Right cardiac atrium (tissue), 5 donors: ENCODE results near the gene NEBL. TPM values are rescaled to one million over a fixed set of nuclear protein-coding genes. Genes with fewer than 3 reads are reported as not detected.

ENCODE experiments used
- ATAC-seq, 2 donors: fragments of 200-7000 bp; cut with Tn5 transposase; one replicate each; pipeline versions ENCODE4 v1.8.0 to v1.9.1; 2020; ENCODE audit warnings: moderate library complexity in 2 of 2, mild to moderate bottlenecking in 1 of 2
- DNase-seq, 3 donors: peaks; one replicate each; pipeline ENCODE4 v3.0.0-alpha.2; 2020
- H3K27ac ChIP-seq: one replicate; pipeline ENCODE4 v1.5.1; 2013; ENCODE audit warnings: mild to moderate bottlenecking, low read length, control low read depth, moderate library complexity
- H3K27me3 ChIP-seq: one replicate; pipeline ENCODE4 v1.6.1; 2013; ENCODE audit not compliant: control insufficient read depth, insufficient read depth
- H3K4me1 ChIP-seq: one replicate; pipeline ENCODE4 v1.6.1; 2013; ENCODE audit warnings: low read length; ENCODE audit not compliant: control insufficient read depth, insufficient read depth
- H3K4me3 ChIP-seq: one replicate; pipeline ENCODE4 v1.5.1; 2013; ENCODE audit warnings: low read length, control low read depth
- H3K9me3 ChIP-seq: one replicate; pipeline ENCODE4 v1.6.1; 2013; ENCODE audit warnings: low read length; ENCODE audit not compliant: control insufficient read depth
- WGBS: extraction: QIAGEN DNeasy Blood & Tissue Kit; methylation state at CpG from one replicate; pipeline ENCODE4 v1.1.7; 2013; 5-methylcytosine and 5-hydroxymethylcytosine counted together
- intact Hi-C, 4 donors: fragments of 100-400 bp; cut with DNase I; formaldehyde crosslinking; loops; one replicate each; pipeline versions ENCODE4 v1.11.0 to v1.14.0; 2022 to 2023
- polyA plus RNA-seq: library from polyadenylated mRNA; stranded (reverse); fragments of 200-250 nt; gene quantifications from one replicate; pipeline ENCODE4 v1.2.3, GENCODE V29; 2013
- total RNA-seq, 4 donors: library from RNA; stranded (reverse); fragmentation: NEBNext Ultra II Directional; extraction: Animal tissue kit (Norgen Biotek cat#: 25700); gene quantifications; one replicate each; pipeline ENCODE4 v1.2.1, GENCODE V29; 2021
- donor health status: healthy with polysubstance abuse.
- donor health status: DM: no; HTN: yes; CAD: no.
- donor health status: DM: no; HTN: no; CAD: no.
- donor health status: DM: no; HTN: yes; CAD: no; lungs with severe emphysema.
- donor health status: DM: yes; HTN: yes; CAD: no.

Gene NEBL
- total and polyA plus RNA-seq, 5 donors, result 257 to 628 (median 488) TPM

DNA sequence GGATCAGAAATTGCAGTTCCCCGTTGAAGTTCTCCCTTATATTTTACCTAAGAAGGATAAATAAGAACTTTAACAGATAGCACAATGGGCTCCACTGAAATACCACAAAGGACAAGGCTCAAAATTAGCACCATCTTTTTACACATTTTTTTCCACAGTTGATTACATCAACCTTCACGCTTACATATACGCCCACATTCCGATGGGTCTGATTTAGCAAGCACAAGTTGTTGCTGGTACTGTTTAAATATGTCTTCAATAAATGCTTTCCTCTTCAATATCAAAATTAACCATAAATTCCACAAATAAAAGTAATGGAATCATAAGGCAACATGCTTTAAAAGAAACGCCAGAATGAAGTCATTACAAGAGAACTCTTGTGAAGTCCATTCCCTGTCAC, 79.5 kb downstream of the NEBL start:
- intact Hi-C loops, result no loop called here
- DNase-seq, result no peak
- no peaks in the 10 kb centered on the region for H3K4me1 ChIP-seq
- no peak overlapping the region for H3K27ac ChIP-seq
- H3K27me3 ChIP-seq, result no peaks in the 10 kb centered on the region
- ATAC-seq, result no peak
- no peaks in the 10 kb centered on the region for H3K9me3 ChIP-seq
- no peak overlapping the region for H3K4me3 ChIP-seq
- 89% methylated on average over 5 of the region's 5 CpGs for WGBS

- no peak overlapping the region for H3K27ac ChIP-seq
- intact Hi-C loops, result no loop called here
- H3K4me1 ChIP-seq, result no peaks in the 10 kb centered on the region
- H3K4me3 ChIP-seq, result no peak overlapping the region
- no peaks in the 10 kb centered on the region for H3K9me3 ChIP-seq
- ATAC-seq (no peak), DNase-seq (no peak)
- H3K27me3 ChIP-seq, result no peaks in the 10 kb centered on the region
- 91% methylated on average over 3 of the region's 3 CpGs for WGBS
These were observed 80.0 kb downstream of the NEBL start for GRCh38 chr10:20817116-20817515.

DNA sequence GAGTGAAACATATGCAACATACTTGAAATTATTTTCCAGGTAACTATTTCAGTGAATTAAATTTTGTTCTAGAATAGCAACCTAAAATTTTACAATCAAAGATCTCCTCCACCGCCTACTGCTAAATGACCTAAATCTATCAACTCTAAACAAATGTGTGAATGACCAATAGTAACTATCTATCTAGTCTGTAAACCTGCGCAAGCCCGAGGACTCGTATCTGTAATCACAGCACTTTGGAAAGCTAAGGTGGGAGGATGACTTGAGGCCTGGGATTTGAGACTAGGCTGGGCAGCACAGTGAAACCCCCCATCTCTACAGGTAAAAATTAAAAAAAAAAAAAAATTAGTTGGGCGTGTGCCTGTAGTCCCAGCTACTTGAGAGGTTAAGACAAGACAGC, 83.0 kb downstream of the NEBL start:
- H3K9me3 ChIP-seq, result no peaks in the 10 kb centered on the region
- no peak overlapping the region for H3K4me3 ChIP-seq
- ATAC-seq (no peak), DNase-seq (no peak)
- intact Hi-C loops, result no loop called here
- no peak overlapping the region for H3K27ac ChIP-seq
- H3K4me1 ChIP-seq, result no peaks in the 10 kb centered on the region
- H3K27me3 ChIP-seq, result no peaks in the 10 kb centered on the region
- 90% methylated on average over 5 of the region's 5 CpGs for WGBS

- H3K4me3 ChIP-seq, result no peak overlapping the region
- no peak overlapping the region for H3K27ac ChIP-seq
- DNase-seq, result no peak
- no peaks in the 10 kb centered on the region for H3K27me3 ChIP-seq
- H3K9me3 ChIP-seq, result no peaks in the 10 kb centered on the region
- no peak for ATAC-seq
- whole genome bisulfite sequencing, result 52% methylated on average over 2 of the region's 2 CpGs
- intact Hi-C loops, result no loop called here
- peaks cover 1% of the 10 kb centered on the region for H3K4me1 ChIP-seq
These were observed 86.0 kb downstream of the NEBL start for GRCh38 chr10:20811131-20811530.

DNA sequence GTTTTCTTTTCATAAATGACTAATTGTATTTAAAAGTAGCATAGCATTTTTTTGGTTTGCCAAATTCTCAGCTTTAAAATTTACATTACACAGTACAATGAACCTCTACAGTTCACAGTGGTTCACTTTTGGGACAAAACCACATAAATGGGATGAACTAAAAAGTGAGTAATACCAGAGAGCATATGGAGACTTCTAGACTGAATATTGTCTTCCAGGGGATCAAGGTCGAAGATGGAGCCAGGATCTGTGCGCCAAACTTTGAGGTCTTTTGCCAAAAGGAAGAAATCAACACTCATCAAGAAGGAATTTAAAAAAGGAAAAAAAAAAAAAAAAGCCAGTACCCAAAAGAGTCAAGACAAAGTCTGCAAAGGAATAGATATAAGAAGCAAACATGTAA, 87.5 kb downstream of the NEBL start:
- WGBS, result 71% methylated on average over 2 of the region's 2 CpGs
- Histone ChIP-seq H3K9me3 (no peaks in the 10 kb centered on the region), H3K4me3 (no peak overlapping the region), H3K4me1 (peaks cover 1% of the 10 kb centered on the region), H3K27ac (no peak overlapping the region), H3K27me3 (no peaks in the 10 kb centered on the region)
- DNase-seq, result no peak
- intact Hi-C loops, result no loop called here
- ATAC-seq, result no peak

DNA sequence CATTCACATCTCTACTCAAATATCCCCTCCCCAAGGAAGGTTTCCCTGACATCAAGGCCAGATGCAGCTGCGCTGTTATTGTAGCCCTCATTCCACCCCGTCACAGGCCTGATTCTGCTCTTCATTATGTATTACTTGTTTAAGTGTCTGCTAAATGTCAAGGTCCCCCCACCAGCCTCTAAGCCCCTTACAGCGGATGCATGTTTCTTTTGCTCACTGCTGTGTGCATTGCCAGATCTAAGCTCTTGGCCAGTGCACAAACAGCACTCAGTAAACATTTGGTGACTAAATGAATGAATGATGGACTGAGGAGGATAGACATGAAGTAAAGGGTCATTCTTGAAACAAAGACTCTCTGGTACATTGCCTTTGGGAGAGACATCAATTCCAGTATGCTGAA, 90.6 kb downstream of the NEBL start:
- no peaks in the 10 kb centered on the region for H3K9me3 ChIP-seq
- DNase-seq (no peak), ATAC-seq (no peak)
- peaks cover 1% of the 10 kb centered on the region for H3K4me1 ChIP-seq
- intact Hi-C loops, result no loop called here
- no peak overlapping the region for H3K4me3 ChIP-seq
- H3K27ac ChIP-seq, result no peak overlapping the region
- no peaks in the 10 kb centered on the region for H3K27me3 ChIP-seq
- WGBS, result 88% methylated on average over 3 of the region's 3 CpGs

DNA sequence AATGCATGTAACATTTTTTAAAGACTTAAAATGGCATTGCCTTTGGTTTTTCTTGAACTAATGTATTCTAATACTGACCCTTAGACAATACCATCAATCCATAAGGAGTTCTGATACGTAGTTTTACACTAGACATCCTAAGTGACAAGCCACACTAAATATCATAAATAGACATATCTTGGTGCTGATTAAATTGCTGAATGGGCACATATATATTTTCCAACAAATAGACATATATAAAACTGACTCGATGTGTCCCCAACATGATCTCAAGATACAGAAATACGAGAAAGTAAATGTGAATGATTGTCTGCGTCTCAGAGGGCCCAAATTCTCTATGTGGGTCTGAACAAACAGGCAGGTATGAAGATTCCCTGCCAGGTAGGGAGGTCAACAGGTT, 99.8 kb downstream of the NEBL start:
- DNase-seq (no peak), ATAC-seq (no peak)
- H3K4me1 ChIP-seq, result no peaks in the 10 kb centered on the region
- intact Hi-C loops, result no loop called here
- H3K4me3 ChIP-seq, result no peak overlapping the region
- WGBS, result 74% methylated on average over 4 of the region's 4 CpGs
- H3K27ac ChIP-seq, result no peak overlapping the region
- no peaks in the 10 kb centered on the region for H3K9me3 ChIP-seq
- H3K27me3 ChIP-seq, result no peaks in the 10 kb centered on the region

- Histone ChIP-seq H3K27ac (no peak overlapping the region), H3K9me3 (no peaks in the 10 kb centered on the region), H3K27me3 (no peaks in the 10 kb centered on the region), H3K4me1 (no peaks in the 10 kb centered on the region), H3K4me3 (no peak overlapping the region)
- DNase-seq (no peak), ATAC-seq (no peak)
- intact Hi-C loops, result no loop called here
- WGBS, result 43% methylated on average over 4 of the region's 4 CpGs
These were observed 101.7 kb downstream of the NEBL start for GRCh38 chr10:20795391-20795790.

DNA sequence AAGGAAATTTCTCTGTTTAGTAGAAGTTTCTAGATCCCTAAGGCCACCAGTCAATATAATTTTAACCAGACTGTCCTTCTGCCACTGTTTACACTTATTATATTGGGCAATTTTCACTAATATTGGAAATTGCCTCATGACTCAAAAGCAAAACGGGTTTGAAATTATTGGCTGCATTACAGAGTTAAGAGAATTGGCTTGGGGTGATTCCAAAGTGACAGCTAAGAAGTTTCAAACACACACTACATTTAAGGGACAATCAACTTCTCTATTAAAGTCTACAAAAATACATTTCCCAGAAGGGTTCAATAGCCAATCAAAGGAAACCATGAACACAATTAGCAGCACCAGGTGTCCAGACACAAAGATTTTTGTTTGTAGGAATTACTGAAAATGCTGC, 111.9 kb downstream of the NEBL start:
- no peaks in the 10 kb centered on the region for H3K27me3 ChIP-seq
- no peak for DNase-seq
- 42% methylated on average over 1 of the region's 1 CpG for WGBS
- no peak for ATAC-seq
- no peaks in the 10 kb centered on the region for H3K9me3 ChIP-seq
- no peaks in the 10 kb centered on the region for H3K4me1 ChIP-seq
- intact Hi-C loops, result no loop called here
- no peak overlapping the region for H3K27ac ChIP-seq
- no peak overlapping the region for H3K4me3 ChIP-seq

DNA sequence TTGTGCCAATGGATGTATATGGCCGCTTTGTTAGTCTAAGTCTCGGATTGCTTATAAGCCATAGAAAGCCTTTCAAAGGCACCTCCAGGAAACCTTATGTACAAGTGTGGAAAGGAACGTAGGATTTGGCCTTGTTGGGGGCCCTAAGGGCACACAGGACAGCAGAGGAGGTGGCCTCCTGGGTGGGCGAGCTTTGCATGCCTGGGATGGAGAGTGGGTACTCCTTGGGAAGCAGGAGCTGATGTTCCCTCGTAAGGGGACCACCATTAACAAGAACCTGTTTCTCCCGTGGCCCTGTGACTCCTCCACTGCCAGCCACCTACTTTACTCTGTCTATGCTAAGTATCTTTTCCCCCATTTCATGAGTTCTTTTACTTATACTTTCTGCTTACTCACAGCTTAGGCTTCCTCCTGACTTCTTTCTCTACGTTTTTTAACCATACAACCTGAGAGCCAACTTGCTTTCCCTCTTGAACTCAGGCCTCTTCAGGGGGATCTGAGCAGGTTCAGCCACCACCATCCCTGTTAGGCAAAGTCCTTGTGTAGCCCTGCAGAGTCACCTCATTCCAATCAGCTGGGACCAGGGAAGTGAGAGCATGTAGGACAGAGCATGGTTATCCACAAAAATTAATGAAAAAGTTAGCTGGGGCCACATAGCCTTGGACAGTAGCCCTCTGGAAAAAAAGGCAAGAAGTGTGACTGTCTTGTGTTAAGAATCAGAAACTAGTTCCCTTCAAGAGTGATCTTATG, 118.9 kb downstream of the NEBL start:
- no peaks in the 10 kb centered on the region for H3K27me3 ChIP-seq
- H3K27ac ChIP-seq, result no peak overlapping the region
- DNase-seq, result no peak
- intact Hi-C loops, result no loop called here
- H3K9me3 ChIP-seq, result no peaks in the 10 kb centered on the region
- H3K4me1 ChIP-seq, result no peaks in the 10 kb centered on the region
- ATAC-seq, result peak; percentile 40 to 47
- WGBS, result 83% methylated on average over 7 of the region's 7 CpGs
- H3K4me3 ChIP-seq, result no peak overlapping the region

- H3K27ac ChIP-seq, result no peak overlapping the region
- 59% methylated on average over 5 of the region's 5 CpGs for WGBS
- H3K4me1 ChIP-seq, result no peaks in the 10 kb centered on the region
- intact Hi-C loops, result no loop called here
- H3K27me3 ChIP-seq, result no peaks in the 10 kb centered on the region
- ATAC-seq, result peak in 1 of 2 donors; percentile 6
- H3K9me3 ChIP-seq, result no peaks in the 10 kb centered on the region
- DNase-seq, result no peak
- no peak overlapping the region for H3K4me3 ChIP-seq
These were observed 120.6 kb downstream of the NEBL start for GRCh38 chr10:20776384-20777118.
